Activated CD4-positive, alpha-beta T cell treated with anti-CD3 and anti-CD28 coated beads, Interleukin-2, amount 10 ng/mL, durations not matched to agents 7 days and 5 days (primary cell): ENCODE measurements around the gene ARL3. TPM values are rescaled to one million over a fixed set of nuclear protein-coding genes. Genes with fewer than 3 reads are reported as not detected.

Experiments
- CTCF ChIA-PET: fragments of 350-600 bp; sonication (Branson Sonifier 250); formaldehyde crosslinking; loops from one replicate; lab custom pipeline; 2021; ENCODE audit warnings: antibody characterized with exemption; lab: Charles Lee
- POLR2A ChIA-PET: fragments of 350-600 bp; sonication (Branson Sonifier 250); formaldehyde crosslinking; loops from one replicate; lab custom pipeline; 2021; ENCODE audit warnings: antibody characterized with exemption; lab: Charles Lee
- DNase-seq: peaks from one replicate; pipeline ENCODE4 v3.0.0-alpha.2; 2020
- H3K27ac Mint-ChIP-seq: one replicate; pipeline ENCODE4 v1.8.0; 2021; ENCODE audit warnings: mild to moderate bottlenecking, moderate library complexity, mixed read lengths
- H3K27me3 Mint-ChIP-seq: one replicate; pipeline ENCODE4 v1.8.0; 2021; ENCODE audit warnings: mixed read lengths
- H3K36me3 Mint-ChIP-seq: one replicate; pipeline ENCODE4 v1.8.0; 2021; ENCODE audit warnings: low read depth, mixed read lengths
- H3K4me1 Mint-ChIP-seq: one replicate; pipeline ENCODE4 v1.8.0; 2021; ENCODE audit warnings: mixed read lengths
- H3K4me3 Mint-ChIP-seq: one replicate; pipeline ENCODE4 v1.8.0; 2021; ENCODE audit warnings: mild to moderate bottlenecking, moderate library complexity, mixed read lengths
- H3K9me3 Mint-ChIP-seq: one replicate; pipeline ENCODE4 v1.8.0; 2021; ENCODE audit warnings: mixed read lengths
- total RNA-seq, 2 experiments: library from RNA; stranded (reverse); gene quantifications; one replicate each; pipeline ENCODE4 v1.2.3, GENCODE V29; 2021

Gene ARL3
- total RNA-seq, 2 experiments from 2014 or later: 4.4 to 5.0 TPM

DNA sequence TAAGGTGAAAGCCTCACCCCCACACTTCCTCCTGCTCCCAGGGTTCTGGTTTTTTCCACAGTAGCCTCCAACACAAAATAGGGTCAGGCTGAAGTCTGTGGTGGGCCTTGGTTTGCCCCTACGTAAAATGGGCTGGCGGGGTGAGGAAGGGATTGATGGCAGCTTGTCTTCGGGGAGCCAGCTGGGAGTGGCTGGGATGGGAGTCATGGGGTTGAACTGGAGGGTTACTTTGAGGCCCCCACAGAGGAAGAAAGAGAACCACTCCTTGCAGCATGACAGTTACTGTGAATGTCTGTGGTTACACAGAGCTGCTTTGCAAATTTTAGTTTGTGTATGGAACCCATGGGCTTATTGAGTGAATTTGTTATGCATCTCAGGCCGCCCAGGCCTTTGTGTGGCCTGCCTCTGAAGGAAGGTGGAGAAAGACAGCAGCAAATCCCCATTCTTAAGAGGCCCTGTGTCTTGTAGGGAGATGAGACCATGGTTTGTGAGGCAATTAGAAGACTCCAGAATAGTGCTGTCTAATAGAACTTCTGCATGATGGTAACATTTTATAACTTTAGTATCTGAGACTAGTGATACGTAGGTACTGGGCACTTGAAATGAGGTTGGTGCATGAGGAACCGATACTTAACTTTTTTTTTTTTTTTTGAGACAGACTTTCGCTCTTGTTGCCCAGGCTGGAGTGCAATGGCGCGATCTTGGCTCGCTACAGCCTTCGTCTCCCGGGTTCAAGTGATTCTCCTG is 61.9 kb downstream of the ARL3 start:
- DNase-seq: no peak
- Mint-ChIP-seq H3K27ac (peak overlapping the region; percentile 85), H3K9me3 (no peaks in the 10 kb centered on the region), H3K4me1 (peaks cover 64% of the 10 kb centered on the region), H3K27me3 (no peaks in the 10 kb centered on the region), H3K4me3 (peak overlapping the region; percentile 56), H3K36me3 (peaks cover 37% of the 10 kb centered on the region)
- CTCF ChIA-PET: interaction anchor here (1.0 to 3.7 kb wide), 6 partner anchors 8 to 62 kb away, joined by 3 to 28 read pairs (median 4); partner anchors contain the start of genes ARL3, SFXN2 and TRIM8
- POLR2A ChIA-PET: no interaction called here

DNA sequence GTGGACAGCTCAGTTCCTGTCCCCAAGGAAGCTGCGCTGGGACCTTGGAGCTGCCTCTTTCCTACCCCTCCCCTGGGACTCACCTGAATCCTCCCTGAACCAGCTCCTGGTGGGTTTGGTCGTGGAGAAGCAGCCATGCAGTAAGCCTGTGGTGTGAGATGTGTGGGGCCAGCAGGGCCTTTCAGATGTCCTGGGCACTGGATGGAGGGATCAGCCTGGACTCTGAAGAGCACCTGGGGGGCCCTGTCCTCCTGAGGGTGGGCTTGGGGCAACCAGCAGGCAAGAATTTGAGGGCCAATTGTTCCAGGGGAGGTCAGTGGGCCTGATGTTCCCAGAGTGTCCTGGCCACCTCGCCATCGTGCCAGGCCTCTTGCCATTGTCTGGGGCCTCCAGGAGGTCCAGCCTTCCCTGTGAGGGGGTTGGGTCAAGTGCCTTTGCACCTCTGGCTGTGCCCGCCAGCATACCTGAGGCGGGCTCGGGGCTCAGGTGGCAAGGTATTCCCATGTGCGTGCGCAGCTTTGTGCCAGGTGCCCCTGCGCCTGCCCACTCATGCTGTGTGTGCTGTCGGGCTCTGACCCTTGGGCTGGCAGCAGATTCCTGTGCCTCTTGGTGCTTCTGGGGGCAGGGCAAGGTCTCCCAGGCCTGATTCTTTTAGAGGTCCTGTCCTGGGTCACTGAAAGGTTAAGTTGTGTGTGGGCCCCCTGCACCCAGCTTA is 62.6 kb downstream of the ARL3 start:
- no peak for DNase-seq
- no peaks in the 10 kb centered on the region for H3K27me3 Mint-ChIP-seq
- peaks cover 70% of the 10 kb centered on the region for H3K4me1 Mint-ChIP-seq
- ChIA-PET CTCF (interaction anchor here (0.5 to 3.7 kb wide), 9 partner anchors 9 to 328 kb away, joined by 3 to 28 read pairs (median 4); partner anchors contain the start of genes ARL3, SFXN2 and SUFU), POLR2A (no interaction called here)
- peaks cover 38% of the 10 kb centered on the region for H3K36me3 Mint-ChIP-seq
- H3K27ac Mint-ChIP-seq: peak overlapping the region; percentile 85
- no peaks in the 10 kb centered on the region for H3K9me3 Mint-ChIP-seq
- H3K4me3 Mint-ChIP-seq: peak overlapping the region; percentile 56

DNA sequence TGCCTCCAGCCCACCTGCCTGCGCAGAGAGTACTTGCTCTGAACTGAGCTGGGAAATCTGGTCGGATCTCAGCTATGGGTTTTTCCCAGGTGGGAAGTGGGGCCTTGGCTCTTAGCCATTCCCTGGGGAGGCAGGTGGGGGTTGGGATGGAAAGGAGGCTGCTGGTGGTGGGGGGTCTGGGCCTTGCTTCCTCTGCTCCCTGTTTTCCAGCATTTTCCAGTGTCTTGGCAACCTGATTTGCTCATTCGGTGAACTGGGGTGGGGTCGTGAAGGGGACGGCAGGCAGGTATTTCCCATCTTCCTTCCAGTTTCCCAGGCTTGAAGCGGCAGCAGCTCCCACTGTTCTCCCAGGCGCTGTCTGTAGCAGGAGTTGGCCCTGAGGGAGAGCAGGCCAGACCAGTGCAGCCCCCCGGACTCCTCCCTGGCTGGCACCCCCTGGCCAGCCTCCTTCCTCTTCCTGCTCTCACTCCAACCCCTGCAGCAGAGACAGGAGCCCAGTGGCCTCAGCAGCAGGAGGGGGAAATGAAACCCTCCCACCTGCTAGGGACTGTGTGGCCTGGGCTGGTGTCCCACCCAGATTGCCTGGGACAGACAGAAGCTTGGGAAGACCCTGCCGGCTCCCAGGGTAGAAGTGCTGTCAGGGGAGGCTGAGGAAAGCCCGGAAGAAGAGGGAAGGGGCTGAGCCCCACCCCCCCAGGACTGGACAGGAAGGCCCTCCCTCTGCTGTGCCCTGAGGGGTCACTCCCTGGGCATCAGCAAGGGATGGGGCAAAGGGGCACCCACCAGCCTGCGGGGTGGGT is 63.3 kb downstream of the ARL3 start:
- ChIA-PET POLR2A (interaction anchor here (0.5 kb wide), 1 partner anchor 520 kb away, joined by 4 read pairs; no protein-coding TSS in a partner anchor), CTCF (interaction anchor here (0.6 to 3.7 kb wide), 6 partner anchors 10 to 327 kb away, joined by 3 to 28 read pairs (median 4); partner anchors contain the start of gene SUFU)
- peak overlapping the region; percentile 57 for H3K27ac Mint-ChIP-seq
- H3K4me1 Mint-ChIP-seq: peaks cover 77% of the 10 kb centered on the region
- no peak overlapping the region for H3K4me3 Mint-ChIP-seq
- DNase-seq: no peak
- H3K36me3 Mint-ChIP-seq: peaks cover 45% of the 10 kb centered on the region
- no peaks in the 10 kb centered on the region for H3K9me3 Mint-ChIP-seq
- no peaks in the 10 kb centered on the region for H3K27me3 Mint-ChIP-seq

- H3K4me3 Mint-ChIP-seq: no peak overlapping the region
- H3K9me3 Mint-ChIP-seq: no peaks in the 10 kb centered on the region
- no peaks in the 10 kb centered on the region for H3K27me3 Mint-ChIP-seq
- no peak overlapping the region for H3K27ac Mint-ChIP-seq
- CTCF ChIA-PET: interaction anchor here (1.4 to 3.7 kb wide), 4 partner anchors 11 to 146 kb away, joined by 4 to 28 read pairs (median 4); partner anchors contain the start of gene SUFU
- peaks cover 77% of the 10 kb centered on the region for H3K4me1 Mint-ChIP-seq
- POLR2A ChIA-PET: interaction anchor here (0.5 to 0.6 kb wide), 2 partner anchors 40 to 521 kb away, joined by 3 to 4 read pairs; no protein-coding TSS in a partner anchor
- peaks cover 44% of the 10 kb centered on the region for H3K36me3 Mint-ChIP-seq
- no peak for DNase-seq
Observed at GRCh38 chr10:102649797-102650654, 64.2 kb downstream of the ARL3 start.

- ChIA-PET POLR2A (no interaction called here), CTCF (interaction anchor here (1.4 to 3.7 kb wide), 2 partner anchors 11 to 28 kb away, joined by 4 to 28 read pairs; no protein-coding TSS in a partner anchor)
- Mint-ChIP-seq H3K27me3 (no peaks in the 10 kb centered on the region), H3K27ac (peak overlapping the region; percentile 85), H3K4me3 (peak overlapping the region; percentile 94), H3K4me1 (peaks cover 77% of the 10 kb centered on the region), H3K36me3 (peaks cover 43% of the 10 kb centered on the region), H3K9me3 (no peaks in the 10 kb centered on the region)
- peak; percentile 50 for DNase-seq
Observed at GRCh38 chr10:102648889-102649796, 65.1 kb downstream of the ARL3 start.

GRCh38 chr10:102648269-102648888 is 65.8 kb downstream of the ARL3 start:
- Mint-ChIP-seq H3K9me3 (no peaks in the 10 kb centered on the region), H3K27ac (peak overlapping the region; percentile 85), H3K27me3 (no peaks in the 10 kb centered on the region), H3K4me1 (peaks cover 72% of the 10 kb centered on the region), H3K36me3 (peaks cover 36% of the 10 kb centered on the region), H3K4me3 (peak overlapping the region; percentile 94)
- no peak for DNase-seq
- CTCF ChIA-PET: interaction anchor here (1.0 to 3.7 kb wide), 2 partner anchors 12 to 46 kb away, joined by 3 to 28 read pairs; no protein-coding TSS in a partner anchor
- POLR2A ChIA-PET: no interaction called here

- Mint-ChIP-seq H3K27ac (peak overlapping the region; percentile 95), H3K9me3 (no peaks in the 10 kb centered on the region), H3K4me1 (peaks cover 65% of the 10 kb centered on the region), H3K27me3 (no peaks in the 10 kb centered on the region), H3K4me3 (peak overlapping the region; percentile 94), H3K36me3 (peaks cover 31% of the 10 kb centered on the region)
- ChIA-PET CTCF (interaction anchor here (1.0 to 3.3 kb wide), 4 partner anchors 16 to 143 kb away, joined by 3 to 10 read pairs (median 6); partner anchors contain the start of gene SUFU), POLR2A (no interaction called here)
- DNase-seq: no peak
Observed at GRCh38 chr10:102647443-102648268, 66.5 kb downstream of the ARL3 start.

- H3K9me3 Mint-ChIP-seq: no peaks in the 10 kb centered on the region
- H3K4me3 Mint-ChIP-seq: peak overlapping the region; percentile 94
- POLR2A ChIA-PET: interaction anchor here (0.7 kb wide), 2 partner anchors 67 to 440 kb away, joined by 3 to 4 read pairs; partner anchors contain the start of gene ARL3
- peak overlapping the region; percentile 95 for H3K27ac Mint-ChIP-seq
- peaks cover 58% of the 10 kb centered on the region for H3K4me1 Mint-ChIP-seq
- peak; percentile 60 for DNase-seq
- CTCF ChIA-PET: interaction anchor here (0.8 to 3.7 kb wide), 6 partner anchors 11 to 142 kb away, joined by 3 to 26 read pairs (median 8); partner anchors contain the start of gene SUFU
- H3K36me3 Mint-ChIP-seq: peaks cover 25% of the 10 kb centered on the region
- no peaks in the 10 kb centered on the region for H3K27me3 Mint-ChIP-seq
Observed at GRCh38 chr10:102646610-102647442, 67.4 kb downstream of the ARL3 start.
